ENCODE measurements around the gene NKD1. TPM values are rescaled to one million over a fixed set of nuclear protein-coding genes. Genes with fewer than 3 reads are reported as not detected.

NKD1 gene
- total and polyA plus RNA-seq, 5 donors = 0.68 to 3.2 (median 1.6) TPM

GRCh38 chr16:50539053-50539695, 9.0 kb upstream of the NKD1 start:
- no peak overlapping the region for H3K27ac ChIP-seq (ENCODE audit: low read length)
- no peaks in the 10 kb centered on the region for H3K4me1 ChIP-seq (ENCODE audit: control insufficient read depth, insufficient read depth, low read length)
- no peaks in the 10 kb centered on the region for H3K27me3 ChIP-seq (ENCODE audit: control insufficient read depth, insufficient read depth)
- DNase-seq = no peak
- intact Hi-C loops (cut with DNase I) = no loop called here
- no peaks in the 10 kb centered on the region for H3K9me3 ChIP-seq (ENCODE audit: control insufficient read depth, low read length)
- no peak overlapping the region for H3K4me3 ChIP-seq (ENCODE audit: low read length)
- no peak for ATAC-seq
- WGBS = 75% methylated on average over 17 of the region's 17 CpGs

GRCh38 chr16:50539822-50540710, 8.1 kb upstream of the NKD1 start:
- Histone ChIP-seq H3K4me1 (ENCODE audit: control insufficient read depth, insufficient read depth, low read length) (no peaks in the 10 kb centered on the region), H3K9me3 (ENCODE audit: control insufficient read depth, low read length) (no peaks in the 10 kb centered on the region), H3K27ac (ENCODE audit: low read length) (no peak overlapping the region), H3K4me3 (ENCODE audit: low read length) (no peak overlapping the region), H3K27me3 (ENCODE audit: control insufficient read depth, insufficient read depth) (no peaks in the 10 kb centered on the region)
- DNase-seq (no peak), ATAC-seq (no peak)
- 80% methylated on average over 23 of the region's 23 CpGs for WGBS
- intact Hi-C loops (cut with DNase I) = no loop called here

DNA sequence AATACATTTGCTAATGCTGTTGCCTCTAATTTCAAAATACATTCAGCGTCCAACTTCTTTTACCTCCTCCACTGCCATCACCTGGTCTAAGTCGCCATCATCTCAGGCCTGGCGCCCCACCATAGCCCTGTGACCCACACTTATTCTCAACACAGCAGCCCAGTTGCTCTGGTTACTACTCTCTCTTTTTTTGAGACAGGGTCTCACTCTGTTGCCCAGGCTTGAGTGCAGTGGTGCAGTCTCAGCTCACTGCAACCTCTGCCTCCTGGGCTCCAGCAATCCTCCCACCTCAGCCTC, 7.5 kb upstream of the NKD1 start:
- no peaks in the 10 kb centered on the region for H3K27me3 ChIP-seq (ENCODE audit: control insufficient read depth, insufficient read depth)
- H3K27ac ChIP-seq (ENCODE audit: low read length) = no peak overlapping the region
- ATAC-seq = no peak
- DNase-seq = no peak
- no peaks in the 10 kb centered on the region for H3K4me1 ChIP-seq (ENCODE audit: control insufficient read depth, insufficient read depth, low read length)
- H3K4me3 ChIP-seq (ENCODE audit: low read length) = no peak overlapping the region
- intact Hi-C loops (cut with DNase I) = no loop called here
- no peaks in the 10 kb centered on the region for H3K9me3 ChIP-seq (ENCODE audit: control insufficient read depth, low read length)
- WGBS = 95% methylated on average over 3 of the region's 3 CpGs

- Histone ChIP-seq H3K27ac (ENCODE audit: low read length) (no peak overlapping the region), H3K4me3 (ENCODE audit: low read length) (no peak overlapping the region), H3K9me3 (ENCODE audit: control insufficient read depth, low read length) (no peaks in the 10 kb centered on the region), H3K4me1 (ENCODE audit: control insufficient read depth, insufficient read depth, low read length) (no peaks in the 10 kb centered on the region), H3K27me3 (ENCODE audit: control insufficient read depth, insufficient read depth) (no peaks in the 10 kb centered on the region)
- no peak for ATAC-seq
- DNase-seq = no peak
- WGBS = 95% methylated on average over 3 of the region's 3 CpGs
- intact Hi-C loops (cut with DNase I) = no loop called here
These were observed 5.5 kb upstream of the NKD1 start for GRCh38 chr16:50542703-50543102.

DNA sequence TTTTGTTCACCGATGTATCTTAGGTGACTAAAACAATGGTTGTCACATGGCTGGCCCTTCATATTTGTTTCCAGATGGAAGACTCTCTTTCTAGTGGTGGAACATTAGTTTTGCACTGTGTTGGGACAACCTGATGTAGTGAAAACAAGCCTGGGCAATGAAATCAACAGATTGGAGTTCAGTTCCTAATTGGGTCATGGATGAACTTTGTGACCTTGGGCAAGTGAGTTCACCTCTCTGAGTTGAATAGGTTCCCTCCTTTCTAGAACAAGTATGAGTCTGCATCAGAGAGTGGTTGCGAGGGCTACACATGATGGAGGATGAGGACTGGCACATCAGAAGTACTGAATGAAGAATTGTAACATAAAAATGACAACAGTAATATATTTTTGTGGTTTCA, 2.1 kb upstream of the NKD1 start:
- no peak overlapping the region for H3K27ac ChIP-seq (ENCODE audit: low read length)
- H3K27me3 ChIP-seq (ENCODE audit: control insufficient read depth, insufficient read depth) = no peaks in the 10 kb centered on the region
- H3K4me3 ChIP-seq (ENCODE audit: low read length) = no peak overlapping the region
- H3K9me3 ChIP-seq (ENCODE audit: control insufficient read depth, low read length) = no peaks in the 10 kb centered on the region
- intact Hi-C loops (cut with DNase I) = no loop called here
- no peak for DNase-seq
- 92% methylated on average over 2 of the region's 2 CpGs for WGBS
- no peak for ATAC-seq
- no peaks in the 10 kb centered on the region for H3K4me1 ChIP-seq (ENCODE audit: control insufficient read depth, insufficient read depth, low read length)

GRCh38 chr16:50547340-50548124, 664 bp upstream of the NKD1 start:
- Histone ChIP-seq H3K27me3 (ENCODE audit: control insufficient read depth, insufficient read depth) (no peaks in the 10 kb centered on the region), H3K27ac (ENCODE audit: low read length) (no peak overlapping the region)
- peak; percentile 31 to 79 (median 72) for DNase-seq

DNA sequence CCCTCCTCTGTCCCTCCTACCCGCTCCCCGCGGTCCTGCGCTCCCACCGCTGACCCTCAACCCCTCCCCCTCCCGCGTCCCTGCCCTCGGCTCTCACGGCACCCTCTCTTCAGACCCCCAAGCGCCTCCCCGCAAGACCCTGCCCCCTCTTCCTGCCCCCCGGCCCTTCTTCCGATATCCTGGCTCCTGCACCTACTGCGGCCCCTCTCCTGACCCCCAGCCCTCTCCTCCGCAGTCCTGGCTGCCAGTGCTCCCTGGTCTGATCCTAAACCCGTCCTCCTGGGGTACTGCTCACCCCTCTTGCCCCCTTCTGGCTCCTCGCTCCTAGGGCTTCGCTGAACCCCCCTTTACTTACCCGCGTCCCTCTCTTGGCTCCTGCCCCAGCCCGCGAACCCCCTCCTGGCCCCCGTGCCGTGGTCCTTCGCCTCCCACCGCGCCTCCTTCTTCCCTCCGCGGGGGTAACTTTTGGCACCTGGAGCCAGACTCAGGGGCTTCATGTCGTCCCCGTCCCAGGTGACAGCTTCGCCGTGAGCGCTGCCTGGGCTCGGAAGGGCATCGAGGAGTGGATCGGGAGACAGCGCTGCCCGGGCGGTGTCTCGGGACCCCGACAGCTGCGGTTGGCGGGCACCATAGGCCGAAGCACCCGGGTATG, 839 bp downstream of the NKD1 start:
- ATAC-seq = no peak
- intact Hi-C loops (cut with DNase I) = no loop called here

More at GRCh38 chr16:50547340-50548124, 664 bp upstream of the NKD1 start:
- Histone ChIP-seq H3K4me3 (ENCODE audit: low read length) (peak overlapping the region; percentile 89), H3K9me3 (ENCODE audit: control insufficient read depth, low read length) (no peaks in the 10 kb centered on the region), H3K4me1 (ENCODE audit: control insufficient read depth, insufficient read depth, low read length) (no peaks in the 10 kb centered on the region)
- ATAC-seq = peak; percentile 29 to 49
- intact Hi-C loops (cut with DNase I) = no loop called here
- WGBS = 3% methylated on average over 50 of the region's 50 CpGs

DNA sequence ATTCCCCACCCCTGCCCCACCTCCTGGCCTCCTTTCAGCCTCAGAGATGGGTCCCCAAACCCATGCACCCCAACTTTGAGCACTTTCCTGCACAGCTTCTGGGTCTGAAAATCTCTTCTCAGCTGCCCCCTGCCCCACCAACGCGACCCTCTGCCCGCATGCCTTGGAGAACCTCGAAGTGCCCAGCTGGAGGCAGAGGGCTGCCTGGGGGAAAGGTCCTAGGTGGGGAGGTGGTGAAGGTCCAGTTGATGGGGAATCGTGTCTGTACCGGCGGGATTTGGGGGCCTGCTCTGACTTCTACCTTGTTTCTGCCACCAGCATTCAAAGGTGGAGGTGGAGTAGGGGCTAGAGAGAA, 1.3 kb downstream of the NKD1 start:
- ATAC-seq = no peak
- H3K4me1 ChIP-seq (ENCODE audit: control insufficient read depth, insufficient read depth, low read length) = no peaks in the 10 kb centered on the region
- no peak overlapping the region for H3K4me3 ChIP-seq (ENCODE audit: low read length)
- no peak overlapping the region for H3K27ac ChIP-seq (ENCODE audit: low read length)
- WGBS = 74% methylated on average over 7 of the region's 7 CpGs
- H3K27me3 ChIP-seq (ENCODE audit: control insufficient read depth, insufficient read depth) = no peaks in the 10 kb centered on the region
- intact Hi-C loops (cut with DNase I) = no loop called here
- H3K9me3 ChIP-seq (ENCODE audit: control insufficient read depth, low read length) = no peaks in the 10 kb centered on the region
- no peak for DNase-seq

More for the DNA sequence above, 839 bp downstream of the NKD1 start:
- Histone ChIP-seq H3K27me3 (ENCODE audit: control insufficient read depth, insufficient read depth) (no peaks in the 10 kb centered on the region), H3K4me1 (ENCODE audit: control insufficient read depth, insufficient read depth, low read length) (no peaks in the 10 kb centered on the region), H3K4me3 (ENCODE audit: low read length) (peak overlapping the region; percentile 89), H3K9me3 (ENCODE audit: control insufficient read depth, low read length) (no peaks in the 10 kb centered on the region), H3K27ac (ENCODE audit: low read length) (no peak overlapping the region)
- peak in 1 of 3 donors; percentile 55 for DNase-seq
- 24% methylated on average over 46 of the region's 46 CpGs for WGBS

- Histone ChIP-seq H3K4me3 (ENCODE audit: low read length) (no peak overlapping the region), H3K27ac (ENCODE audit: low read length) (no peak overlapping the region), H3K4me1 (ENCODE audit: control insufficient read depth, insufficient read depth, low read length) (no peaks in the 10 kb centered on the region), H3K27me3 (ENCODE audit: control insufficient read depth, insufficient read depth) (no peaks in the 10 kb centered on the region), H3K9me3 (ENCODE audit: control insufficient read depth, low read length) (no peaks in the 10 kb centered on the region)
- no peak for ATAC-seq
- WGBS = 78% methylated on average over 8 of the region's 8 CpGs
- DNase-seq = no peak
- intact Hi-C loops (cut with DNase I) = no loop called here
These were observed 1.8 kb downstream of the NKD1 start for GRCh38 chr16:50550035-50550434.

- H3K9me3 ChIP-seq (ENCODE audit: control insufficient read depth, low read length) = no peaks in the 10 kb centered on the region
- DNase-seq = no peak
- H3K4me1 ChIP-seq (ENCODE audit: control insufficient read depth, insufficient read depth, low read length) = no peaks in the 10 kb centered on the region
- H3K4me3 ChIP-seq (ENCODE audit: low read length) = no peak overlapping the region
- WGBS = 77% methylated on average over 9 of the region's 9 CpGs
- no peak overlapping the region for H3K27ac ChIP-seq (ENCODE audit: low read length)
- H3K27me3 ChIP-seq (ENCODE audit: control insufficient read depth, insufficient read depth) = no peaks in the 10 kb centered on the region
- intact Hi-C loops (cut with DNase I) = no loop called here
- no peak for ATAC-seq
These were observed 2.9 kb downstream of the NKD1 start for GRCh38 chr16:50550866-50551641.

Measured in right cardiac atrium (tissue), 5 donors.